Activated CD8-positive, alpha-beta T cell treated with anti-CD3 and anti-CD28 coated beads for 36 hours (primary cell): ENCODE results near the gene L1CAM. TPM values are rescaled to one million over a fixed set of nuclear protein-coding genes. Genes with fewer than 3 reads are reported as not detected.

Source experiments
- ATAC-seq: fragments of 200-7000 bp; cut with Tn5 transposase; one replicate; pipeline ENCODE4 v1.10.0; 2021; ENCODE audit warnings: mild to moderate bottlenecking, moderate library complexity
- CTCF ChIA-PET: fragments of 350-600 bp; sonication (Branson Sonifier 250); formaldehyde crosslinking; loops from one replicate; lab custom pipeline; 2021; ENCODE audit warnings: antibody characterized with exemption; lab: Charles Lee
- POLR2A ChIA-PET: fragments of 350-600 bp; sonication (Branson Sonifier 250); formaldehyde crosslinking; loops from one replicate; lab custom pipeline; 2021; ENCODE audit warnings: antibody characterized with exemption; lab: Charles Lee
- DNase-seq: peaks from one replicate; pipeline ENCODE4 v3.0.0-alpha.2; 2020
- H3K27ac Mint-ChIP-seq: one replicate; pipeline ENCODE4 v1.8.0; 2021; ENCODE audit warnings: mild to moderate bottlenecking, mixed read lengths
- H3K27me3 Mint-ChIP-seq: one replicate; pipeline ENCODE4 v1.8.0; 2021; ENCODE audit warnings: mixed read lengths
- H3K36me3 Mint-ChIP-seq: one replicate; pipeline ENCODE4 v1.8.0; 2021; ENCODE audit warnings: low read depth, mixed read lengths
- H3K4me1 Mint-ChIP-seq: one replicate; pipeline ENCODE4 v1.8.0; 2021; ENCODE audit warnings: low read depth, mixed read lengths
- H3K4me3 Mint-ChIP-seq: one replicate; pipeline ENCODE4 v1.8.0; 2021; ENCODE audit warnings: mild to moderate bottlenecking, moderate library complexity, mixed read lengths
- H3K9me3 Mint-ChIP-seq: one replicate; pipeline ENCODE4 v1.8.0; 2021; ENCODE audit warnings: mixed read lengths
- CTCF ChIP-seq: fragments of 200-600 bp; IDR thresholded peaks from one replicate; pipeline ENCODE4 v1.8.0; 2022; ENCODE audit warnings: antibody characterized with exemption, mild to moderate bottlenecking
- intact Hi-C: fragments of 100-400 bp; cut with micrococcal nuclease; formaldehyde crosslinking; loops from one replicate; pipeline ENCODE4 v1.10.0; 2022
- total RNA-seq, 2 experiments: library from RNA; stranded (reverse); gene quantifications; one replicate each; pipeline ENCODE4 v1.2.3, GENCODE V29; 2021

L1CAM gene
- total RNA-seq, 2 experiments from 2014 or later = 2.1 to 2.2 TPM

- Mint-ChIP-seq H3K9me3 (no peaks in the 10 kb centered on the region), H3K4me3 (no peak overlapping the region), H3K36me3 (no peaks in the 10 kb centered on the region), H3K27ac (no peak overlapping the region), H3K27me3 (peaks cover 4% of the 10 kb centered on the region), H3K4me1 (no peaks in the 10 kb centered on the region)
- no peak for ATAC-seq
- no peak for DNase-seq
- no peak for TF ChIP-seq CTCF
- POLR2A ChIA-PET = no interaction called here
- CTCF ChIA-PET = no interaction called here
- intact Hi-C loops = no loop called here
Observed at GRCh38 chrX:153844509-153845082, 41.4 kb downstream of the L1CAM start.

GRCh38 chrX:153836921-153837320 lies 49.1 kb downstream of the L1CAM start:
- POLR2A ChIA-PET = no interaction called here
- Mint-ChIP-seq H3K27me3 (peaks cover 1% of the 10 kb centered on the region), H3K36me3 (no peaks in the 10 kb centered on the region), H3K9me3 (no peaks in the 10 kb centered on the region), H3K4me3 (no peak overlapping the region), H3K4me1 (no peaks in the 10 kb centered on the region), H3K27ac (no peak overlapping the region)
- intact Hi-C loops = no loop called here
- TF ChIP-seq CTCF = no peak
- ATAC-seq (no peak), DNase-seq (no peak)
- CTCF ChIA-PET = no interaction called here

- no peak for TF ChIP-seq CTCF
- intact Hi-C loops = no loop called here
- H3K27ac Mint-ChIP-seq = no peak overlapping the region
- no peaks in the 10 kb centered on the region for H3K9me3 Mint-ChIP-seq
- ChIA-PET CTCF (no interaction called here), POLR2A (interaction anchor here (0.7 kb wide), 1 partner anchor 23 kb away, joined by 3 read pairs; no protein-coding TSS in a partner anchor)
- DNase-seq (no peak), ATAC-seq (no peak)
- no peaks in the 10 kb centered on the region for H3K36me3 Mint-ChIP-seq
- no peaks in the 10 kb centered on the region for H3K4me1 Mint-ChIP-seq
- H3K4me3 Mint-ChIP-seq = no peak overlapping the region
- peaks cover 3% of the 10 kb centered on the region for H3K27me3 Mint-ChIP-seq
Observed at GRCh38 chrX:153832728-153833127, 53.2 kb downstream of the L1CAM start.

GRCh38 chrX:153831429-153832150 lies 54.4 kb downstream of the L1CAM start:
- POLR2A ChIA-PET = no interaction called here
- CTCF ChIA-PET = no interaction called here
- Mint-ChIP-seq H3K4me3 (peak overlapping the region; percentile 19), H3K36me3 (no peaks in the 10 kb centered on the region), H3K27ac (no peak overlapping the region), H3K9me3 (no peaks in the 10 kb centered on the region), H3K4me1 (peaks cover 6% of the 10 kb centered on the region), H3K27me3 (peaks cover 5% of the 10 kb centered on the region)
- DNase-seq (no peak), ATAC-seq (no peak)
- intact Hi-C loops = no loop called here
- TF ChIP-seq CTCF = no peak

GRCh38 chrX:153830640-153831428 lies 55.1 kb downstream of the L1CAM start:
- no peak overlapping the region for H3K4me3 Mint-ChIP-seq
- no peak for TF ChIP-seq CTCF
- no peaks in the 10 kb centered on the region for H3K36me3 Mint-ChIP-seq
- peaks cover 5% of the 10 kb centered on the region for H3K27me3 Mint-ChIP-seq
- ChIA-PET POLR2A (no interaction called here), CTCF (no interaction called here)
- ATAC-seq = no peak
- no peaks in the 10 kb centered on the region for H3K9me3 Mint-ChIP-seq
- DNase-seq = no peak
- H3K27ac Mint-ChIP-seq = no peak overlapping the region
- intact Hi-C loops = no loop called here
- H3K4me1 Mint-ChIP-seq = peaks cover 6% of the 10 kb centered on the region
